C4-2B (cell line): ENCODE measurements around the gene GPR17.

ENCODE experiments used
- H3K27ac ChIP-seq: fragments of 450-650 bp; 2 replicates; pipeline ENCODE4 v1.5.1; 2017
- ZFX ChIP-seq: fragments of 450-650 bp; IDR thresholded peaks from 2 replicates; pipeline ENCODE4 v1.6.1; 2017
- TF ChIP-seq, protein P1 (sequence below): fragments of 450-650 bp; conservative IDR thresholded peaks from 2 replicates; pipeline ENCODE4 v1.5.1; 2017; ENCODE audit warnings: mild to moderate bottlenecking

GPR17 gene

DNA sequence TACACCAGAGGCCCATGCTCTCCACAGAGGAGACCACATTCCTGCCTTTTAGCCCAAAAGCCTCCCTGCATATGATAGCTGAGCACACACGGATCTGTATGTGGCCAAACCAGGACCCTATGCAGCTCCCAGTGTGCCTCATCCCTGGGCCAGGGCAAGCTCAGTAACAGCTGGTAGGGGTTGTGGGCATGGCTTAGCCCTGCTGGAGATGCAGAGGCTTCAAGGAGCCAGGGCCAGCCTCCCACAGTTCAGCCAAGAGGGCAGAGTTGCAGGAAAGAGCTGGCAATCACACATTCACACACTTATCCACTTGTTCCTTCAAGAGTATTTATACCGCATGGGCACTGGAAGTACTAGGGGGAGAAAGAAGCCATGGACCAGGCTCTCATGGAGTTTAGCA lies 31.0 kb downstream of the GPR17 start:
- no peak overlapping the region for H3K27ac ChIP-seq
- TF ChIP-seq ZFX = no peak
- TF ChIP-seq, protein P1, sequence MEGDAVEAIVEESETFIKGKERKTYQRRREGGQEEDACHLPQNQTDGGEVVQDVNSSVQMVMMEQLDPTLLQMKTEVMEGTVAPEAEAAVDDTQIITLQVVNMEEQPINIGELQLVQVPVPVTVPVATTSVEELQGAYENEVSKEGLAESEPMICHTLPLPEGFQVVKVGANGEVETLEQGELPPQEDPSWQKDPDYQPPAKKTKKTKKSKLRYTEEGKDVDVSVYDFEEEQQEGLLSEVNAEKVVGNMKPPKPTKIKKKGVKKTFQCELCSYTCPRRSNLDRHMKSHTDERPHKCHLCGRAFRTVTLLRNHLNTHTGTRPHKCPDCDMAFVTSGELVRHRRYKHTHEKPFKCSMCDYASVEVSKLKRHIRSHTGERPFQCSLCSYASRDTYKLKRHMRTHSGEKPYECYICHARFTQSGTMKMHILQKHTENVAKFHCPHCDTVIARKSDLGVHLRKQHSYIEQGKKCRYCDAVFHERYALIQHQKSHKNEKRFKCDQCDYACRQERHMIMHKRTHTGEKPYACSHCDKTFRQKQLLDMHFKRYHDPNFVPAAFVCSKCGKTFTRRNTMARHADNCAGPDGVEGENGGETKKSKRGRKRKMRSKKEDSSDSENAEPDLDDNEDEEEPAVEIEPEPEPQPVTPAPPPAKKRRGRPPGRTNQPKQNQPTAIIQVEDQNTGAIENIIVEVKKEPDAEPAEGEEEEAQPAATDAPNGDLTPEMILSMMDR = no peak

DNA sequence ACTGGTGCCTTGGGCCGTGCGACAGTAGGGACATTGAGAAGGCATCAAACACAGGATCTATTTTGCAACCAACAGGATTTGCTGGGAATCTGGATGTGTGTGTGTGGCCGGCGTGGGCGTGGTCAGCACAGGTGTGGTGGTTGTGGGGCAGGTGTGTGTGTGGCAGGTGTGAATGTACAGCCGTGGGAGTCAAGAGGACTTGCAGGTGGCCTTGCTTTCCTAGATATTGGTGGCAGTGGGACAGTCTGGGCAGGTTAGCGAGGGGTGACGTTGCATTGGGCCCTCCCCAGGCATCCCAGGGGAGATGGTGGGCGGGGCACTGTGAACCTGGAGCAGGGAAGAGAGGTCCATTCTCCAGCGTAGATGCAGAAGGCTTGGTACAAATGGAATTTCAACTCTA lies 32.6 kb downstream of the GPR17 start:
- no peak for TF ChIP-seq ZFX
- TF ChIP-seq, protein P1 = no peak
- H3K27ac ChIP-seq = no peak overlapping the region

DNA sequence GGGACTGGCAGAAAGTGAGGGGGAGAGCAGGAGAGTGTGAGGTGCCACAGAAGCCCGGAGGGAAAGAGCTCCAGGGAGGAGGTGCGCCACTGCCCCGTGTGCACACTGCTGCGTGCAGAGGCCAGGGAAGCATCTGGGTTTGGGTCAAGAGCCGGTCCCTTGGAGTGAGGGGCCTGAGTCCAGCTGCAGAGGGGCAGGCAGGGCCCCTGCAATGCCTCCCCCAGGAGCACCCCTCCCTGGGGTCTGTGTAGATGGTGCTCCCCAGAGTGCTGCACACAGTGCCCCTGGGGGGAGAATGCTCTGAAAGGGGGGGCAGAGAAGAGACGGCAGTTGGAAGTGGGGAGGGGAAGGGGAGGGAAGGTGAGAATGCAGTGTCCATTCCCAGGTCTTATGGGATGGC lies 33.0 kb downstream of the GPR17 start:
- H3K27ac ChIP-seq = no peak overlapping the region
- no peak for TF ChIP-seq ZFX
- TF ChIP-seq, protein P1 = no peak

DNA sequence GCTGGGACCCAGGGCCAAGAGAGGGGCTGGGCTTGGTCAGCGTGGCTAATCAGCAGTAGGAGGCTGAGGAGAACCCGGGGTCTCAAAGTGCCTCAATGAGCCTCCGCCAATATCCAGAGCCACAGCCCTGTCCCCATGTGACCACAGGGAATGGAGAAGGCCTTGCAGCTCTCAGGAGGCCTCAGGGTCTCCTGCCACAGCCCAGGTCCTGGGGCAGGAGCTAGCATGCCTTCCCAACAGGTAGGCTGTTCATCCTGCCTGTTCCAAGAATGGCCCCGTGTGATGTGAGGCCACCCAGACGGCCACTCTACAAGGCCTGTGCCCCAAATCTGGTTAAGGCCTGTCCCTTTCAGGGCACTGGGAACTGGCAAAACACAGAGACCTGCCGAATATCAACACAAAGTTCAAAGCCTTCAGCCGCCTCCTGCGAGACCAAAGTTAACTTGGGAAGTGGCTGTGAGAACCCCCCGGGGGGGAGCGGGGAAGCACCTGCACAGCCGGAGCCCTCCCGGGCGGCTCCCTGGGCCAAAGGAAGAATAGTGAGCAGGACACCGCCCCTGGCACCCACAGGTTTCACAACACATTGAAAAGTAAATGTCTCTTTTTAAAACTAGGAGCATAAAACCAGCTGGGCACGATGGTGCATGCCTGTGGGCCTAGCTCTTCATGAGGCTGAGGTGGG lies 33.9 kb downstream of the GPR17 start:
- no peak overlapping the region for H3K27ac ChIP-seq
- TF ChIP-seq ZFX = no peak
- TF ChIP-seq, protein P1 = no peak

DNA sequence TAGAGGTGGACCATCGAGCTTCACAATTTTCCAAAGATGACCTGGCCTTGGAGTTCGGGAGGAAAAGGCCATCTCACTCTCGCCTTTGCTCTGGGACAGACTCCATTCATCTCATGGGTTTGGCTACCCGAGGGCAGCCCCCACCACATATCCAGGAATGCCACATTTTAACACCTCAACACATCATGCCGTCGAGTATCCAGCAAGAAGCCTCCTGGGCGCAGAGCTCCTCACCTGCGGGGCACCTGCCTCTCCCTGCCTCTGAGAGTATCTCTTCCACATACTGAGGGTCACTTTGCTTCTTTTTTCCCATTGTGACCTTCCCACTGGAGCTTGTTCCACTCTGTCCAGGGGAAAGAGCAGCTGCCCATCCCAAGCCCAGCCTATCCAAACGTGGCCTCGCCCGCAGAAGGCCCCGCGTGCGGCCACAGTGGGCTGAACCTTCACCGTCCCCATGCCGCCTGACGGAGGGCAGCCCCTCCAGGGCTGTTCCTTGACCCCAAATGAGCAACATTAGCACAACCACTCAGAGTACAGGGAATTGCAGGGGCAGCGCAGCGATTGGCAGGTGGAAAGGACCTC lies 34.8 kb downstream of the GPR17 start:
- no peak for TF ChIP-seq ZFX
- TF ChIP-seq, protein P1 = no peak

DNA sequence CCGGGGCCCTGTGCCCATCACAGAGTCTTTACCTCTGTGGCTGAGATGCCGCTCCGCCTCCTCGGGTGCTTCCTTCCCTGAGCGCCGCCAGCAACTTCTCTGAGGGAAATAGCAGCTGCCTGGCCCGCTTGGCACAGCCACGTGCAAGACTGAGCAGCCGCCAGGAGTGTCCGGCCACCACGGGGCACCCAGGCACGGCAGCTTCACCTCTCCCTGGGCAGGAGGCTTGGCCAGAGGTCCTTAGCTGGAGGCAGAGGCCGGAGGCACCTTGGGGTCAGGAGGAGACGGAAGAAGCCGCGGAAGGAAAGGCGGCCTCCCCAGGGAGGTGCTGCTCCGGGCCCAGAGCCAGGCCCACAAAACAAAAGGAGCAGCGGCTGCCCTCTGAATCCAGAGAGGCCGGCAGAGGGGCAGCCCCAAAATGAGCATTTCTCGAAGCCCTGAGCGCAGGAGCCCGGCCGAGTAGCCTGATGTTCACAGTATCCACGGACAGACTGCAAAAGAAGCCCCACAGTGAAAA lies 35.4 kb downstream of the GPR17 start:
- no peak for TF ChIP-seq ZFX
- TF ChIP-seq, protein P1 = no peak
- H3K27ac ChIP-seq = no peak overlapping the region

More for the DNA sequence above, 34.8 kb downstream of the GPR17 start:
- H3K27ac ChIP-seq = no peak overlapping the region

DNA sequence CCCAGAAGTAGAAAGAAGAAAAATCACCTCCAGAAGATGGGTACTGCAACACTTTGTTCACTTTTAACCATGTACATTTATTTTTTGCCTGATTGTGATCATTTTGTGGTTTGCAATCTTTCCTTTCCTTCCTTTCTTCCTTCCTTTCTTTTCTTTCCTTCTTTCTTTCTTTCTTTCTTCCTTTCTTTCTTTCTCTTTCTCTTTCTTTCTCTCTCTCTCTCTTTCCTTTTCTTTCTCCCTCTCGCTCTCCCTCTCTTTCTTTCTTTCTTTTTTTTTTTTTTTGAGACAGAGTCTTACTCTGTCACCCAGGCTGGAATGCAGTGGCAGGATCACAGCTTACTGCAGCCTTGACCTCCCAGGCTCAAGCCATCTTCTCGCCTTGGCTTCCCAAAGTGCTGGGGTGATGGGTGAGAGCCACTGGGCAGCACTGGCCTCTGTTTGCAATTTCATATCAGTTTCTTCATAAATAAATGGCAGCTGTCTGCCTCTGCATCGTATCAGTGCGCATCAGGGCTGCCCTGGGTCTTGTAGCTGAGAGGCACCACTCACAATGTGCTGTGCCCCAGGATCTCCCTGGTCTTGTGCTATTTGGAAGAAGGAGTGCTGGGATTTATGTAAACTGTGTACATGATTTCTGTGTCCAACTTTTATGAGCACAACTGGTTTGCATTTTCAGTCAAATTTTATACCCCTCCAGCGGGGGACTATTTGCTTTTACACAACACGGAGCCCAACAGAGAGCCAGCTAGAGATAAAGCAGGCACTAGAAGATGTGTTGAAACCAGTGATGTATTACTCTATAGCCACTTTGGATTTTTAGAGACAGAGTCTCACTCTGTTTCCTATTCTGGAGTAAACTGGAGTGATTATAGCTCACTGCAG lies 36.3 kb downstream of the GPR17 start:
- TF ChIP-seq ZFX = no peak
- TF ChIP-seq, protein P1 = no peak
- H3K27ac ChIP-seq = no peak overlapping the region
